Measurements from ENCODE around the gene TTLL10. TPM values are rescaled to one million over a fixed set of nuclear protein-coding genes. Genes with fewer than 3 reads are reported as not detected.

The TTLL10 gene
- total RNA-seq, 1 donor from 2014 or later, result not detected

DNA sequence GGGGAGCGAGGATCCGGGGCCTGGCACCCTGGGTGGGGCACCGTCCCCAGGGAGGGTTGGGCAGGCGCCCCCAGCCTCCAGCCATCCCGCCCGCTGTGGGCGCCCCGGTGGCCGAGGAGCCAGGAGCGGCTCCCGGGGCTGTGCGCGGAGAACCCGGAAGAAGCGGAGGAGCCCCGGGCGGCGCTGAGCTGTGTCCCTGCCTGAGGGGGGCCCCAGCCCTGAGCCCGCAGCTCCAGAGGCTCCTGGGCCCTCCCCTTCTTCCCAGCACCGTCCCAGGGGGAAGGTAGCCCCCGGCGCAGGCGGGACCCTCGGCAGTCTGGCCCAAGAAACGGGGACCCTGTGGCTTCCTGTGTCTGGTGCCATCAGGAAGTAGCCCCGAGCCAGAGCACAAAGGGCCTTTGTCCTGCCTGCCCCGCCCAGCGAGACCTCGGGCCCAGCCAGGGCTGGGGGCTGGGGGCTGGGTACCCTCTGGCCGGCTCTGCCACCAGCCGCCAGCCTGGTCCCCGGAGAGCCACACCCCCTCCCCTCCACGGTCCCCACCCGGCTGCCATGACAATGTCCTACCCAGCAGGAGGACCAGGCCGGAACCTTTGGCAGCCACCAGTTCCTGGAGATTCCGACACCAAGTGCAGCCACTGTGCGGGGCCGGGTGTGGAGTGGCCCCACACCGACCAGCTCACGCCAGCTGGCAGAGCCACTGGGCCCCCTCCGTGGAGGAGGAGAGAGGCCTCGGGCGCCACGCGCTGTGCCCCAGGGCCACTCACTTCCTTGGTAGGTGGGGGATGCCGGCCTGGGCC lies 15.6 kb upstream of the TTLL10 start:
- H3K36me3 Mint-ChIP-seq (ENCODE audit: low read depth, unreplicated experiment), result peaks cover 4% of the 10 kb centered on the region
- peaks cover 3% of the 10 kb centered on the region for H3K9me3 Mint-ChIP-seq (ENCODE audit: unreplicated experiment)
- peaks cover 12% of the 10 kb centered on the region for H3K27me3 Mint-ChIP-seq (ENCODE audit: unreplicated experiment)
- DNase-seq (ENCODE audit: low spot score), result peak; percentile 58
- H3K4me1 Mint-ChIP-seq (ENCODE audit: unreplicated experiment), result no peaks in the 10 kb centered on the region
- TF ChIP-seq, protein P1, sequence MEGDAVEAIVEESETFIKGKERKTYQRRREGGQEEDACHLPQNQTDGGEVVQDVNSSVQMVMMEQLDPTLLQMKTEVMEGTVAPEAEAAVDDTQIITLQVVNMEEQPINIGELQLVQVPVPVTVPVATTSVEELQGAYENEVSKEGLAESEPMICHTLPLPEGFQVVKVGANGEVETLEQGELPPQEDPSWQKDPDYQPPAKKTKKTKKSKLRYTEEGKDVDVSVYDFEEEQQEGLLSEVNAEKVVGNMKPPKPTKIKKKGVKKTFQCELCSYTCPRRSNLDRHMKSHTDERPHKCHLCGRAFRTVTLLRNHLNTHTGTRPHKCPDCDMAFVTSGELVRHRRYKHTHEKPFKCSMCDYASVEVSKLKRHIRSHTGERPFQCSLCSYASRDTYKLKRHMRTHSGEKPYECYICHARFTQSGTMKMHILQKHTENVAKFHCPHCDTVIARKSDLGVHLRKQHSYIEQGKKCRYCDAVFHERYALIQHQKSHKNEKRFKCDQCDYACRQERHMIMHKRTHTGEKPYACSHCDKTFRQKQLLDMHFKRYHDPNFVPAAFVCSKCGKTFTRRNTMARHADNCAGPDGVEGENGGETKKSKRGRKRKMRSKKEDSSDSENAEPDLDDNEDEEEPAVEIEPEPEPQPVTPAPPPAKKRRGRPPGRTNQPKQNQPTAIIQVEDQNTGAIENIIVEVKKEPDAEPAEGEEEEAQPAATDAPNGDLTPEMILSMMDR (IDR thresholded peaks at IDR 0.05; ENCODE audit: unreplicated experiment), result no peak
- no peak overlapping the region for H3K27ac Mint-ChIP-seq (ENCODE audit: unreplicated experiment)
- no peak overlapping the region for H3K4me3 Mint-ChIP-seq (ENCODE audit: unreplicated experiment)

DNA sequence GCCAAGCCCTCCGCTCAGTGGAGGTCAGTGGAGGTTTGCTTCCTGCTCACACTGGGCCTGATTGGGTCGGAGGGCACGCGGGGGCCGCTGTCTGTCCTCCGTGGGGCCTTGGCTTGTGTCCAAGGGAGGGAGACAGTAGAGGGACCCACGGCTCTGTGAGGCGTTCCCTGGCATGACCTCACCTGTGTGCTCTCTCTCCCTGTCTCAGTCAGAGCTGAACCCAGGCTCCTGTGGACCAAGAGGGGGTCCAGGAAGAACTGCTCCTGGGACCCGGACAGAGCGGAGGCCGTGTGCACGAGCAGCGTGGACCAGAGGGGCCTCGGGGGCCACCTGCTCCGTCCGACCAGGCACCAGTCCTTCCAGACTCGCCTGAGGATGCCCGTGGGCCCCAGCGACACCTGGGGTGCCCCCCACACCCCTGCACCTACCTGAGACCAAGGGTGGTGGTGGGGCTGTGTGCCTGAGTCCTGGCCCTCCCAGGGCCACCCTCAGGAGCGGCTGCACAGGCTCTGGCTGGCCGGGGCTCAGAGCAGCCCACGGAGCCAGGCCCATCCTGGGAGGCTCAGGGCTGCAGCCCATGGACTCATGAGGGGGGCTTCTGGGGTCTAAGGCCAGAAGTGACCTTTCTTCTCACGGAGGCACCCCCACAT lies 13.3 kb upstream of the TTLL10 start:
- Mint-ChIP-seq H3K4me3 (ENCODE audit: unreplicated experiment) (no peak overlapping the region), H3K4me1 (ENCODE audit: unreplicated experiment) (peaks cover 5% of the 10 kb centered on the region), H3K27ac (ENCODE audit: unreplicated experiment) (no peak overlapping the region), H3K27me3 (ENCODE audit: unreplicated experiment) (peaks cover 13% of the 10 kb centered on the region), H3K9me3 (ENCODE audit: unreplicated experiment) (no peaks in the 10 kb centered on the region), H3K36me3 (ENCODE audit: low read depth, unreplicated experiment) (peaks cover 7% of the 10 kb centered on the region)
- TF ChIP-seq, protein P1 (IDR thresholded peaks at IDR 0.05; ENCODE audit: unreplicated experiment), result no peak
- no peak for DNase-seq (ENCODE audit: low spot score)

DNA sequence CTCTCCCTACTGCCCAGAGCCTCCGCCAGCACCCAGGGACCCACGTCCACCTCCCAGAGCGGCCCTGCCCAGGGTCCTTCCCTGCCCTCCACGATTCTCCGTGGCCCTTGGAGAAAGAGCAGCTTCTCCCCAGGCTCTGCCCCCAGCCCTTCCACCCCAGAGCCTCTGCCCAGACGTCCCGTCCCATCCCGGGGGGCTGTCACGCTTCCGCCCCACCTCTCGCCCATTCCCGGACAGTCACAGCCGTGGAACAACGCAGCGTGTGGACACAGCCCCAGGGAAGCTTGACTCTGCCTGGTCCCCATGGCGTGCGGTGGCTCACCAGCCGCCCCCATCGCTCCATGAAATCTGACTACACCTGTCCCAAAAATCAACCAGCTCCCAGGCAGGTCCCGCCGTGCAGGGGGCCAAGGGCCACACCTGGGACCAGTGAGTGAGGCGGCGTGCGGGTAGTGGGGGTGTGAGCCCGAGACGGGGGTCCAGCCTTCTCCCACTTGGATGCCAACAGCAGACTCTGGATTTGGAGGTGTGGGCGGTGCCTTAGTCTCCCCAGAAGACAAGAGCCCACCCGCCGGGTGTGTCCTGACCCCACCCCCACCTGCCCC lies 12.5 kb upstream of the TTLL10 start:
- Mint-ChIP-seq H3K4me3 (ENCODE audit: unreplicated experiment) (no peak overlapping the region), H3K27ac (ENCODE audit: unreplicated experiment) (no peak overlapping the region), H3K9me3 (ENCODE audit: unreplicated experiment) (no peaks in the 10 kb centered on the region), H3K36me3 (ENCODE audit: low read depth, unreplicated experiment) (peaks cover 7% of the 10 kb centered on the region), H3K27me3 (ENCODE audit: unreplicated experiment) (peaks cover 15% of the 10 kb centered on the region), H3K4me1 (ENCODE audit: unreplicated experiment) (peaks cover 7% of the 10 kb centered on the region)
- TF ChIP-seq, protein P1 (IDR thresholded peaks at IDR 0.05; ENCODE audit: unreplicated experiment), result no peak
- no peak for DNase-seq (ENCODE audit: low spot score)

DNA sequence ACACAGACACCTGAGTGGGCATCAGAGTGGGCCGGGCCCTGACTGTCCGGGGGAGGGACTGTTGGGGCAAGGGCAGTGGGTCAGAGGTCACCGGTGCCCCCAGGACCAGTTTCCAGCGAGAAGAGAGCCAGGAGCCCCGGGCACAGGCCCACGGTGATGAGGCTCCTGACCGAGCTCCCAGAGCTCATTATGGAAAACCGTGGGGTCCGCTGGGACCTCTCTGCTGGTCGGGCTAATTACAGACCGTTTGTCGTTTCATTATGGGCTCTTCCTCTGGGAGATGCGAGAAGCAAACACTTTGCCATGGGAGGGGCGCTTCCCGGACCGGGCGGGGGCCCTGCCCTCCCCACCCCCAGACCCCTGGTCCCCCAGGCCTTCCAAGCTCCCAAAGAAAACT lies 12.0 kb upstream of the TTLL10 start:
- Mint-ChIP-seq H3K4me1 (ENCODE audit: unreplicated experiment) (peaks cover 7% of the 10 kb centered on the region), H3K36me3 (ENCODE audit: low read depth, unreplicated experiment) (peaks cover 7% of the 10 kb centered on the region), H3K4me3 (ENCODE audit: unreplicated experiment) (no peak overlapping the region), H3K27ac (ENCODE audit: unreplicated experiment) (no peak overlapping the region), H3K9me3 (ENCODE audit: unreplicated experiment) (no peaks in the 10 kb centered on the region), H3K27me3 (ENCODE audit: unreplicated experiment) (peaks cover 11% of the 10 kb centered on the region)
- DNase-seq (ENCODE audit: low spot score), result no peak
- TF ChIP-seq, protein P1 (IDR thresholded peaks at IDR 0.05; ENCODE audit: unreplicated experiment), result no peak

All from endothelial cell (in vitro differentiated cells).